ENCODE results near the gene CNKSR1.
A peak's percentile ranks its signal among the peaks of the same experiment; 100 is the strongest.
"Not testable (repeated sequence)": the region's sequence is repeated elsewhere in the genome, so short reads cannot be mapped to it uniquely, and the experiment has no call there.

Gene CNKSR1

DNA sequence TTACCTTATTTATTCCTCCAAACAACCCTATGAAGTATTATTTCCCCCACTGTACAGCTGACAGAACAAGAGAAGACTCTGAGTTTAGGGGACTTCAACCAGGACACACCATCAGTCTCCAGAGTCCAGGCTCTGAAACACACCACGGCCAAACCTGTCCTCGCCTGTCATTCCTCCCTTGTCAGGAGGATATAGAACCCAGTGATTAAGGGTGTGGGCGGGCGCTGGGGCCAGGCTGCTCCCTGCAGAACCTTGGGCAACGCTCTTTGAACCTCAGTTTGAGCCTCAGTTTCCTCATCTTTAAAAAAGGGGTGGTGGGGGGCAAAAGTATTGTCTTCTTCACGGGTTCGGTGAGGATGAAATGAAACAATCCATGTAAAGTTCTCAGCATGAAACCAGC is 47.3 kb downstream of the CNKSR1 start:
- Histone ChIP-seq H3K9ac (ENCODE audit: low read depth in 1 of 2, low read length in 2 of 2) (peak overlapping the region in 1 of 2 donors; percentile 43), H3K27me3 (ENCODE audit: control insufficient read depth in 1 of 2, insufficient read depth in 2 of 2, low read length in 2 of 2) (peaks cover 3 to 14% of the 10 kb centered on the region in 2 donors), H3K36me3 (ENCODE audit: control insufficient read depth in 1 of 2, insufficient read depth in 2 of 2, low read length in 2 of 2) (no peaks in the 10 kb centered on the region), H3K4me3 (ENCODE audit: low read depth in 1 of 2, low read length in 2 of 2) (peak overlapping the region; percentile 69 to 77), H3K9me3 (ENCODE audit: control insufficient read depth in 1 of 2, low read length in 2 of 2) (no peaks in the 10 kb centered on the region), H3K27ac (ENCODE audit: low read depth, low read length) (no peak overlapping the region), H3K4me1 (ENCODE audit: control insufficient read depth in 1 of 2, insufficient read depth in 2 of 2, low read length in 2 of 2) (peaks cover 0 to 7% of the 10 kb centered on the region in 2 donors)

DNA sequence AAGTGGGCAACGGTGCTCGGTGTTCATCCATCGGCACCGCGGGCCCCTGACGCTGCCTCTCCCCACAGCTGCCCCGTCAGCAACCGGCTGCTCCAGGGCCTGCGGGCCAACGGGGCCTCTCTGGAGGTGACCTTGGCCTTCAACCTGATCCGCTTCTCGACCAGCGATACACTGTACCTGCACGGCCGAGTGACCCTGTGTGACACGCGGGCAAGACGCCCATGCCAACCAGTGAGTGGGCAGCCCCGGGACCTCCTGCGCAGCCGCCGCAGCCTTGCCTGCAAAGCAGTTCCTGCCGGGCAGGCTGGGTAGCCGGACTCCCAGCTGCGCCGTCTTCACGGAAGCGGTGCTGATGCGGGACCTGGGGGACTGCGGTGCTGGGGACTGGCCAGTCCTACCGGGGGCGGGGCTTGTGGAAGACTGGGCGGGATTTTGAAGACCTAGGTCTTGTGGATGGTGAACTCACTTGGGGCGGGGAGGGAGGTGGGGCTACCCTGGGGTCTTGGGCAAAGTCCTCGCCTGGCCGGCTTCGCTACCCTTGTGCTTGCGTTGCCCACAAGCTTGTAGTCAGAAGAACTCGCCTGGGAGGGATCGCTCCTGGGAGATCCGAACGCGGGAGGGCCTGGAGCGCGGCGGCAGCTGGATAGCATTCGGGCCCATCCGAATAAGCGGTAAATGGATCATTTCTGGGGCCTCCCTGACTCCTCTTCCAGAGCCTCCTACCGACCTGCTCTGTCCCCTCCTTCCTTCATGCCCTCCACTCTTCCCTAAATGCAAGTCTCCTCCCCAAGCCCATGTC is 47.9 kb downstream of the CNKSR1 start:
- Histone ChIP-seq H3K27me3 (ENCODE audit: control insufficient read depth in 1 of 2, insufficient read depth in 2 of 2, low read length in 2 of 2) (peaks cover 0 to 13% of the 10 kb centered on the region in 2 donors), H3K36me3 (ENCODE audit: control insufficient read depth in 1 of 2, insufficient read depth in 2 of 2, low read length in 2 of 2) (no peaks in the 10 kb centered on the region), H3K4me1 (ENCODE audit: control insufficient read depth in 1 of 2, insufficient read depth in 2 of 2, low read length in 2 of 2) (peaks cover 0 to 7% of the 10 kb centered on the region in 2 donors), H3K27ac (ENCODE audit: low read depth, low read length) (no peak overlapping the region), H3K9me3 (ENCODE audit: control insufficient read depth in 1 of 2, low read length in 2 of 2) (no peaks in the 10 kb centered on the region), H3K4me3 (ENCODE audit: low read depth in 1 of 2, low read length in 2 of 2) (peak overlapping the region; percentile 69 to 77), H3K9ac (ENCODE audit: low read depth in 1 of 2, low read length in 2 of 2) (peak overlapping the region; percentile 52 to 60)

DNA sequence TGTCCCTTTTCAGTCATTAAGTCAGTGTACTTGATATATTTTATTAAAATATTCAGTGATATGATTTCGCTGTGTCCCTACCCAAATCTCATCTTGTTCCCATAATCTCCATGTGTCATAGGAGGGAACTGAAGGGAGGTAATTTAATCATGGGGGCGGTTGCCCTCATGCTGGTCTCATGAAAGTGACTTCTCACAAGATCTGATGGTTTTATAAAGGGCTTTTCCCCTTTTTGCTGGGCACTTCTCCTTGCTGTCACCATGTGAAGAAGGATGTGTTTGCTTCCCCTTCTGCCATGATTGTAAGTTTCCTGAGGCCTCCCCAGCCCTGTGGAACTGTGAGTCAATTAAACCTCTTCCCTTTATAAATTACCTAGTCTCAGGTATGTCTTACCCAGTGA is 53.4 kb downstream of the CNKSR1 start:
- not testable (repeated sequence) for H3K36me3 ChIP-seq (ENCODE audit: control insufficient read depth in 1 of 2, insufficient read depth in 2 of 2, low read length in 2 of 2); H3K27me3 ChIP-seq (ENCODE audit: control insufficient read depth in 1 of 2, insufficient read depth in 2 of 2, low read length in 2 of 2); H3K9me3 ChIP-seq (ENCODE audit: control insufficient read depth in 1 of 2, low read length in 2 of 2); H3K27ac ChIP-seq (ENCODE audit: low read depth, low read length); H3K4me3 ChIP-seq (ENCODE audit: low read depth in 1 of 2, low read length in 2 of 2); H3K9ac ChIP-seq (ENCODE audit: low read depth in 1 of 2, low read length in 2 of 2)
- peaks cover 10 to 13% of the 10 kb centered on the region in 2 donors for H3K4me1 ChIP-seq (ENCODE audit: control insufficient read depth in 1 of 2, insufficient read depth in 2 of 2, low read length in 2 of 2)

DNA sequence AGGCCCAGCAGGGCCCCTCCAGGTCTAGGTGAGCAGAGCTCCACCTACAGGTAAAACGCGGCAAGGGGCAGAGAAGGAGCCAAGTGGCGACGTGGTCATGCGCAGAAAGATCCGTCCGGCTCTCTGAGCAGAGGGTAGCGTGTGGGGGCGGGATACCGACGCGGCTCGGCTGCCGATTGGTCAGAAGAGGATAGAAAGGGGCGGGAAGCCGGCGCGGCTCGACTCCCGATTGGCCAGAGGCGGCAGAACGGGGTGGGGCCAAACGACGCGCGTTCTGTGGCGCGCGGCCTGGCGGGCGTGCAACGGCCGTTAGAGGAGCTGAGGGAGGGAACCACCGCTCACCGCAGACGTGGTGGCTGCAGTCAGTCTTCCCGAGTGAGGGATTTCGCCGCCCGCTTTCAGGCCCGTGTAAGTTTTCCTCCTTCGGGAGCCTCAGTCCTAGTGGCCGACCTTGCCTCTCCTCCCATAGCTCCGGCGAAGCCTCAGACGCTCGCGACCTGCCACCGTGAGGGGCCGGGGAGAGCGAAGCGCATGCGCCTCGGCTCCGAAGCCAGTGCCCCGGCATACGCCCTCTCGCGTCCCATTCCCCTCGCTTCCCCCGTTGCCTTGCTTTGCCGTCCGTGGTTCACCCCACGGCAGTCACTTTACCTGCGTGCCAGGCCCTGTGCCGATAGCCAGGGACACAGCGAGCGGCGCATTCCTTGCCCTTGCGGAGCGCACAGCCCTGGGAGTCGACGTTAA is 56.8 kb downstream of the CNKSR1 start, which contains the start of gene CEP85:
Gene CEP85 (plus strand): TSS at position 298 of the 741 bp plus-strand sequence. CDS start 5,584 bp downstream, outside the sequence.
- Histone ChIP-seq H3K36me3 (ENCODE audit: control insufficient read depth in 1 of 2, insufficient read depth in 2 of 2, low read length in 2 of 2) (no peaks in the 10 kb centered on the region), H3K4me3 (ENCODE audit: low read depth in 1 of 2, low read length in 2 of 2) (peak within 1 kb of the TSS; percentile 93 to 95), H3K27ac (ENCODE audit: low read depth, low read length) (peak within 1 kb of the TSS; percentile 79), H3K9ac (ENCODE audit: low read depth in 1 of 2, low read length in 2 of 2) (peak within 1 kb of the TSS; percentile 93 to 98), H3K4me1 (ENCODE audit: control insufficient read depth in 1 of 2, insufficient read depth in 2 of 2, low read length in 2 of 2) (peaks cover 17 to 18% of the 10 kb centered on the region in 2 donors), H3K27me3 (ENCODE audit: control insufficient read depth in 1 of 2, insufficient read depth in 2 of 2, low read length in 2 of 2) (no peaks in the 10 kb centered on the region), H3K9me3 (ENCODE audit: control insufficient read depth in 1 of 2, low read length in 2 of 2) (no peaks in the 10 kb centered on the region)

DNA sequence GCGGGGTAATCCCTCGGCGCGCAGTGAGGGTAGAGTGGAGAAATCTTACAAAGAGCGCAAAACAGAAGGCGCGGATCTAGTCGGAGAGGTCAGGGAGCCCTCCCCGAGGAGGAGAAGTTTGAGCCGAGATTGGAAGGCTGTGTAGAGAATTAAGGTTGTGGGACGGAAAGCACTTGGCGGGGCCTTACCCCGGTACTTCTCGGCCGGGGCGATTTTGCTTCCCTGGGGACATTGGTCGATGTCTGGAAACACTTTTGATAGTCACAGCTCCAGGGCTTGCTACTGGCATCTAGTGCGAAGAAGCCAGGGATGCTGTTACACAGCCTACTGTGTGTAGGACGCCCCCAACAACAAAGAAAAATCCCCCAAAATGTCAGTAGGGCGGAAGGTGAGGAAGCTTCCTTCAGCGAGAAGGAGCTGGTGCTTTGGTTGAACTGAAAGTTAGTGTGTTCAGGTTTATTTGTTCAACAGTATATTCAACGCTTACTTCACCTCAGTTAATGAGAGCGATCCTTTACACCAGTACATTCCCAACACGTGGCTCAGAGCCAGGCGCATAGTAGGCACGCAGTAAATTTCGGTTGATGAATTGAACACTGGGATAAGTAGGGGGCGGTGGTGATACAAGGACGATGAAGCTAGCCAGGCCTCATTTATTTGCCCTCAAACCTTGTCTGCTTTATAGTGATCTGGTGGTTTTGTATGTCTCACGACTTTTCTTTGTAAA is 57.5 kb downstream of the CNKSR1 start:
- Histone ChIP-seq H3K27ac (ENCODE audit: low read depth, low read length) (peak overlapping the region; percentile 79), H3K4me3 (ENCODE audit: low read depth in 1 of 2, low read length in 2 of 2) (peak overlapping the region; percentile 93 to 95), H3K9ac (ENCODE audit: low read depth in 1 of 2, low read length in 2 of 2) (peak overlapping the region; percentile 93 to 98), H3K27me3 (ENCODE audit: control insufficient read depth in 1 of 2, insufficient read depth in 2 of 2, low read length in 2 of 2) (no peaks in the 10 kb centered on the region), H3K9me3 (ENCODE audit: control insufficient read depth in 1 of 2, low read length in 2 of 2) (no peaks in the 10 kb centered on the region), H3K36me3 (ENCODE audit: control insufficient read depth in 1 of 2, insufficient read depth in 2 of 2, low read length in 2 of 2) (no peaks in the 10 kb centered on the region), H3K4me1 (ENCODE audit: control insufficient read depth in 1 of 2, insufficient read depth in 2 of 2, low read length in 2 of 2) (peaks cover 17 to 18% of the 10 kb centered on the region in 2 donors)

DNA sequence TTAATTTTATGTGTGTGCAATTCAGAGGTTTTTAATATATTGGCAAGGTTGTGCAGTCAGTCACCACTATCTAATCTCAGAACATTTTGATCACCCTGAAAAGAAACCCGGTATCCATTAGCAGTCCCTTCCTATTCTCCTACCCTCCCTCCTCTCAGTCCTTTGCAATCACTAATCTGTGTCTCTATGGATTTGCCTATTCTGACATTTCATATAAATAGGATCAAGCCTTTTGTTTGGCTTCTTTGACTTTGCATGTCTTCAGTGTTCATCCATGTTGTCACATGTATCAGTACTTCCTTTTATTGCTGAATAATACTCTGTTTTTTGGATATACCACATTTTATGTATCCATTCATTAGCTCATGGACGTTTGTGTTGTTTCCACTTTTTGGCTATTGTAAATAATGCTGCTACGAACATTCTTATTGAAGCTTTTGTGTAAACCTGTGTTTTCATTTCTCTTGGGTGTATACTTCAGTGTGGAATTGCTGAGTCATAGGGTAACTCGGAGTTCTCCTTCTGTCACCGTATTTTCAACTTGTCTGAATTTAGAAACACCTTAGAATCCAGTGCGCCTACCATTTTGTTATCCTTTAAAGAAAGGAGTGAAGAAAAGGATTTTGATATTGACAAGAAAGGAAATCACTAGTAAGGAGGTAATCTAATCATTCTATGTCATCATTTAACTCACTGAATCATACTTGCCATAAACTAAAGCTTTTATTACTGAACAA is 60.1 kb downstream of the CNKSR1 start:
- H3K4me3 ChIP-seq (ENCODE audit: low read depth in 1 of 2, low read length in 2 of 2), result no peak overlapping the region
- no peaks in the 10 kb centered on the region for H3K9me3 ChIP-seq (ENCODE audit: control insufficient read depth in 1 of 2, low read length in 2 of 2)
- no peak overlapping the region for H3K9ac ChIP-seq (ENCODE audit: low read depth in 1 of 2, low read length in 2 of 2)
- H3K36me3 ChIP-seq (ENCODE audit: control insufficient read depth in 1 of 2, insufficient read depth in 2 of 2, low read length in 2 of 2), result peaks cover 0 to 4% of the 10 kb centered on the region in 2 donors
- no peak overlapping the region for H3K27ac ChIP-seq (ENCODE audit: low read depth, low read length)
- H3K27me3 ChIP-seq (ENCODE audit: control insufficient read depth in 1 of 2, insufficient read depth in 2 of 2, low read length in 2 of 2), result no peaks in the 10 kb centered on the region
- peaks cover 17 to 18% of the 10 kb centered on the region in 2 donors for H3K4me1 ChIP-seq (ENCODE audit: control insufficient read depth in 1 of 2, insufficient read depth in 2 of 2, low read length in 2 of 2)

All from duodenal mucosa (tissue), 2 donors.